Cardiac muscle cell (in vitro differentiated cells and primary cell): ENCODE results near the gene PCDH10. TPM values are rescaled to one million over a fixed set of nuclear protein-coding genes. Genes with fewer than 3 reads are reported as not detected.

Experiments
- DNase-seq, 2 donors: peaks; one replicate each; pipeline versions ENCODE4 v3.0.0 to v3.0.0-alpha.2; 2010 to 2017; ENCODE audit warnings: low read depth in 1 of 2, low spot score in 1 of 2
- H3K27ac ChIP-seq: fragments of 200-600 bp; sonication (generic); 2 replicates; pipeline ENCODE4 v1.5.1; 2016
- H3K27me3 ChIP-seq: fragments of 200-600 bp; sonication (generic); 2 replicates; pipeline ENCODE4 v1.6.0; 2016; ENCODE audit warnings: control low read depth
- H3K36me3 ChIP-seq: fragments of 200-600 bp; sonication (generic); 2 replicates; pipeline ENCODE4 v1.5.1; 2016; ENCODE audit warnings: control low read depth
- H3K4me1 ChIP-seq: fragments of 200-600 bp; sonication (generic); 2 replicates; pipeline ENCODE4 v1.8.1; 2017; ENCODE audit warnings: low read depth, mild to moderate bottlenecking, mixed run types
- H3K4me3 ChIP-seq: fragments of 200-600 bp; sonication (generic); 2 replicates; pipeline ENCODE4 v1.5.1; 2016; ENCODE audit warnings: mild to moderate bottlenecking
- H3K9me3 ChIP-seq: fragments of 200-600 bp; sonication (generic); 2 replicates; pipeline ENCODE4 v1.5.1; 2017; ENCODE audit warnings: low read depth, mild to moderate bottlenecking, control low read depth
- CTCF ChIP-seq: IDR thresholded peaks from 2 replicates; pipeline ENCODE4 v1.5.1; 2012; ENCODE audit warnings: low read depth, mild to moderate bottlenecking, low read length
- polyA plus RNA-seq: library from polyadenylated mRNA; unstranded; fragments of >200 nt; fragmentation: Nextera tagmentation; extraction: Ambion mirVana; gene quantifications from 2 replicates; pipeline ENCODE4 v1.2.1, GENCODE V29; 2016
- total RNA-seq: library from RNA; depleted of rRNA; stranded (reverse); fragments of >200 nt; gene quantifications from 2 replicates; pipeline ENCODE4 v1.2.3, GENCODE V29; 2016

PCDH10 gene
- total and polyA plus RNA-seq, 2 experiments from 2014 or later = 0.57 to 3.0 TPM

- no peak overlapping the region for H3K27ac ChIP-seq
- no peaks in the 10 kb centered on the region for H3K4me1 ChIP-seq
- no peak for DNase-seq
- no peaks in the 10 kb centered on the region for H3K36me3 ChIP-seq
- no peak for TF ChIP-seq CTCF
- no peak overlapping the region for H3K4me3 ChIP-seq
- no peaks in the 10 kb centered on the region for H3K27me3 ChIP-seq
- no peaks in the 10 kb centered on the region for H3K9me3 ChIP-seq
Observed at GRCh38 chr4:133162941-133163340, 13.8 kb downstream of the PCDH10 start.

GRCh38 chr4:133178956-133179355 is 29.9 kb downstream of the PCDH10 start:
- no peak overlapping the region for H3K27ac ChIP-seq
- DNase-seq = no peak
- no peaks in the 10 kb centered on the region for H3K36me3 ChIP-seq
- no peaks in the 10 kb centered on the region for H3K9me3 ChIP-seq
- H3K4me3 ChIP-seq = no peak overlapping the region
- no peaks in the 10 kb centered on the region for H3K4me1 ChIP-seq
- H3K27me3 ChIP-seq = no peaks in the 10 kb centered on the region
- no peak for TF ChIP-seq CTCF

GRCh38 chr4:133186210-133186609 is 37.1 kb downstream of the PCDH10 start:
- H3K9me3 ChIP-seq = no peaks in the 10 kb centered on the region
- H3K36me3 ChIP-seq = no peaks in the 10 kb centered on the region
- H3K27ac ChIP-seq = no peak overlapping the region
- no peak overlapping the region for H3K4me3 ChIP-seq
- no peak for TF ChIP-seq CTCF
- no peaks in the 10 kb centered on the region for H3K27me3 ChIP-seq
- H3K4me1 ChIP-seq = no peaks in the 10 kb centered on the region
- no peak for DNase-seq

GRCh38 chr4:133186845-133187244 is 37.8 kb downstream of the PCDH10 start:
- H3K27me3 ChIP-seq = no peaks in the 10 kb centered on the region
- TF ChIP-seq CTCF = no peak
- no peak for DNase-seq
- H3K4me3 ChIP-seq = no peak overlapping the region
- no peaks in the 10 kb centered on the region for H3K9me3 ChIP-seq
- H3K36me3 ChIP-seq = no peaks in the 10 kb centered on the region
- no peak overlapping the region for H3K27ac ChIP-seq
- no peaks in the 10 kb centered on the region for H3K4me1 ChIP-seq

GRCh38 chr4:133188433-133189146 is 39.5 kb downstream of the PCDH10 start:
- Histone ChIP-seq H3K4me1 (no peaks in the 10 kb centered on the region), H3K4me3 (no peak overlapping the region), H3K9me3 (no peaks in the 10 kb centered on the region), H3K27me3 (no peaks in the 10 kb centered on the region), H3K27ac (no peak overlapping the region), H3K36me3 (no peaks in the 10 kb centered on the region)
- DNase-seq = no peak
- no peak for TF ChIP-seq CTCF
